Measurements from ENCODE around the gene GRIN2A. TPM values are rescaled to one million over a fixed set of nuclear protein-coding genes. Genes with fewer than 3 reads are reported as not detected.

Gene GRIN2A
- total and polyA plus RNA-seq, 2 of the 8 experiments (the other 6 are each of a cell fraction or from before 2014, with no cell fraction given) = 0.18 to 1.8 TPM

DNA sequence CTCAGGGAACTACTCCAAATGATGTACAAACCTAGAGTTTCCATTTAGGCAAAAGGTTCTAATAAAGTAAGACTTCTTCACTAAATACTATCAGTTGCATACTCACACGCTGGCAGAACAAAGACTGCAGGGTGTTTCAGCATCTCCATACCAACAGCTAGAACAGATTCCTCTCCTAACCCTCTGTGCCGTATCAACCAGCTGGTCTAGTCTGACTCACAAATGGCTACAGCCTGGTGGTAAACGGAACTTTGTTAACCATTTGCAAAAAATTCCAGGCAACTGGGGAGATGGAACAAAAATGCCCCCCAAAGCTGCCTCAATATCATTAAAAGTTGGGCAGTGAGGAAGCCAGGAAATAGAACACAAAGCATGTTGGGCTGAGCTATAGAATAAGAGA lies 217.1 kb downstream of the GRIN2A start (continued):
- TF ChIP-seq, protein P1, sequence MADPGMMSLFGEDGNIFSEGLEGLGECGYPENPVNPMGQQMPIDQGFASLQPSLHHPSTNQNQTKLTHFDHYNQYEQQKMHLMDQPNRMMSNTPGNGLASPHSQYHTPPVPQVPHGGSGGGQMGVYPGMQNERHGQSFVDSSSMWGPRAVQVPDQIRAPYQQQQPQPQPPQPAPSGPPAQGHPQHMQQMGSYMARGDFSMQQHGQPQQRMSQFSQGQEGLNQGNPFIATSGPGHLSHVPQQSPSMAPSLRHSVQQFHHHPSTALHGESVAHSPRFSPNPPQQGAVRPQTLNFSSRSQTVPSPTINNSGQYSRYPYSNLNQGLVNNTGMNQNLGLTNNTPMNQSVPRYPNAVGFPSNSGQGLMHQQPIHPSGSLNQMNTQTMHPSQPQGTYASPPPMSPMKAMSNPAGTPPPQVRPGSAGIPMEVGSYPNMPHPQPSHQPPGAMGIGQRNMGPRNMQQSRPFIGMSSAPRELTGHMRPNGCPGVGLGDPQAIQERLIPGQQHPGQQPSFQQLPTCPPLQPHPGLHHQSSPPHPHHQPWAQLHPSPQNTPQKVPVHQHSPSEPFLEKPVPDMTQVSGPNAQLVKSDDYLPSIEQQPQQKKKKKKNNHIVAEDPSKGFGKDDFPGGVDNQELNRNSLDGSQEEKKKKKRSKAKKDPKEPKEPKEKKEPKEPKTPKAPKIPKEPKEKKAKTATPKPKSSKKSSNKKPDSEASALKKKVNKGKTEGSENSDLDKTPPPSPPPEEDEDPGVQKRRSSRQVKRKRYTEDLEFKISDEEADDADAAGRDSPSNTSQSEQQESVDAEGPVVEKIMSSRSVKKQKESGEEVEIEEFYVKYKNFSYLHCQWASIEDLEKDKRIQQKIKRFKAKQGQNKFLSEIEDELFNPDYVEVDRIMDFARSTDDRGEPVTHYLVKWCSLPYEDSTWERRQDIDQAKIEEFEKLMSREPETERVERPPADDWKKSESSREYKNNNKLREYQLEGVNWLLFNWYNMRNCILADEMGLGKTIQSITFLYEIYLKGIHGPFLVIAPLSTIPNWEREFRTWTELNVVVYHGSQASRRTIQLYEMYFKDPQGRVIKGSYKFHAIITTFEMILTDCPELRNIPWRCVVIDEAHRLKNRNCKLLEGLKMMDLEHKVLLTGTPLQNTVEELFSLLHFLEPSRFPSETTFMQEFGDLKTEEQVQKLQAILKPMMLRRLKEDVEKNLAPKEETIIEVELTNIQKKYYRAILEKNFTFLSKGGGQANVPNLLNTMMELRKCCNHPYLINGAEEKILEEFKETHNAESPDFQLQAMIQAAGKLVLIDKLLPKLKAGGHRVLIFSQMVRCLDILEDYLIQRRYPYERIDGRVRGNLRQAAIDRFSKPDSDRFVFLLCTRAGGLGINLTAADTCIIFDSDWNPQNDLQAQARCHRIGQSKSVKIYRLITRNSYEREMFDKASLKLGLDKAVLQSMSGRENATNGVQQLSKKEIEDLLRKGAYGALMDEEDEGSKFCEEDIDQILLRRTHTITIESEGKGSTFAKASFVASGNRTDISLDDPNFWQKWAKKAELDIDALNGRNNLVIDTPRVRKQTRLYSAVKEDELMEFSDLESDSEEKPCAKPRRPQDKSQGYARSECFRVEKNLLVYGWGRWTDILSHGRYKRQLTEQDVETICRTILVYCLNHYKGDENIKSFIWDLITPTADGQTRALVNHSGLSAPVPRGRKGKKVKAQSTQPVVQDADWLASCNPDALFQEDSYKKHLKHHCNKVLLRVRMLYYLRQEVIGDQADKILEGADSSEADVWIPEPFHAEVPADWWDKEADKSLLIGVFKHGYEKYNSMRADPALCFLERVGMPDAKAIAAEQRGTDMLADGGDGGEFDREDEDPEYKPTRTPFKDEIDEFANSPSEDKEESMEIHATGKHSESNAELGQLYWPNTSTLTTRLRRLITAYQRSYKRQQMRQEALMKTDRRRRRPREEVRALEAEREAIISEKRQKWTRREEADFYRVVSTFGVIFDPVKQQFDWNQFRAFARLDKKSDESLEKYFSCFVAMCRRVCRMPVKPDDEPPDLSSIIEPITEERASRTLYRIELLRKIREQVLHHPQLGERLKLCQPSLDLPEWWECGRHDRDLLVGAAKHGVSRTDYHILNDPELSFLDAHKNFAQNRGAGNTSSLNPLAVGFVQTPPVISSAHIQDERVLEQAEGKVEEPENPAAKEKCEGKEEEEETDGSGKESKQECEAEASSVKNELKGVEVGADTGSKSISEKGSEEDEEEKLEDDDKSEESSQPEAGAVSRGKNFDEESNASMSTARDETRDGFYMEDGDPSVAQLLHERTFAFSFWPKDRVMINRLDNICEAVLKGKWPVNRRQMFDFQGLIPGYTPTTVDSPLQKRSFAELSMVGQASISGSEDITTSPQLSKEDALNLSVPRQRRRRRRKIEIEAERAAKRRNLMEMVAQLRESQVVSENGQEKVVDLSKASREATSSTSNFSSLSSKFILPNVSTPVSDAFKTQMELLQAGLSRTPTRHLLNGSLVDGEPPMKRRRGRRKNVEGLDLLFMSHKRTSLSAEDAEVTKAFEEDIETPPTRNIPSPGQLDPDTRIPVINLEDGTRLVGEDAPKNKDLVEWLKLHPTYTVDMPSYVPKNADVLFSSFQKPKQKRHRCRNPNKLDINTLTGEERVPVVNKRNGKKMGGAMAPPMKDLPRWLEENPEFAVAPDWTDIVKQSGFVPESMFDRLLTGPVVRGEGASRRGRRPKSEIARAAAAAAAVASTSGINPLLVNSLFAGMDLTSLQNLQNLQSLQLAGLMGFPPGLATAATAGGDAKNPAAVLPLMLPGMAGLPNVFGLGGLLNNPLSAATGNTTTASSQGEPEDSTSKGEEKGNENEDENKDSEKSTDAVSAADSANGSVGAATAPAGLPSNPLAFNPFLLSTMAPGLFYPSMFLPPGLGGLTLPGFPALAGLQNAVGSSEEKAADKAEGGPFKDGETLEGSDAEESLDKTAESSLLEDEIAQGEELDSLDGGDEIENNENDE (IDR thresholded peaks at IDR 0.05; ENCODE audit: insufficient replicate concordance, low read length) = no peak
- no peak for TF ChIP-seq NRF1 (IDR thresholded peaks at IDR 0.05; ENCODE audit: low read depth, low read length)
- TF ChIP-seq TEAD4 (IDR thresholded peaks at IDR 0.05; ENCODE audit: low read depth, low read length) = no peak
- no peak for TF ChIP-seq SAP30 (IDR thresholded peaks at IDR 0.05; ENCODE audit: insufficient read depth, insufficient replicate concordance, low read length)
- TF ChIP-seq, protein P2, sequence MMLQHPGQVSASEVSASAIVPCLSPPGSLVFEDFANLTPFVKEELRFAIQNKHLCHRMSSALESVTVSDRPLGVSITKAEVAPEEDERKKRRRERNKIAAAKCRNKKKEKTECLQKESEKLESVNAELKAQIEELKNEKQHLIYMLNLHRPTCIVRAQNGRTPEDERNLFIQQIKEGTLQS (IDR thresholded peaks at IDR 0.05; ENCODE audit: insufficient read depth, low read depth, low read length) = no peak
